Measurements from ENCODE around the gene ETV3.
"Not testable (repeated sequence)": the region's sequence is repeated elsewhere in the genome, so short reads cannot be mapped to it uniquely, and the experiment has no call there.

DNA sequence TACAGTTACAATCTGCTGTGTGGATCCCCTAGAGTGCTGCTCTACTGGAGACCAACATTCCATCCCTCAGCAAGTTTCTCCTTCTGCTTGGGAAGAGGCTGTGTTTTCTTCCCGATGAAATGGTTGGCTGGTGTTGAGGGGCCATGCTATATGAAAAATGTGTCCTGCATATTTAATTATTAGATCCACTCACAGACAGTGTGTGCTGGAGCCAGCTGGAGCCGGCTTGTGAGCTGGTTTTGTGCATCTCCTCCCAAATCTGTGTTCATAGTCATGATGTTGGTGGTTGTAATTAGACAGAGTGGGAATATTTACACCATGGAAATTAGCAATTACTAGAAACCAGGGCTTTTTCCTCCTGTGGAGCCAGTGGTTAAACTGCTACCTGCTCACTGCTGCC, 34.4 kb upstream of the ETV3 start:
- TF ChIP-seq, protein P1, sequence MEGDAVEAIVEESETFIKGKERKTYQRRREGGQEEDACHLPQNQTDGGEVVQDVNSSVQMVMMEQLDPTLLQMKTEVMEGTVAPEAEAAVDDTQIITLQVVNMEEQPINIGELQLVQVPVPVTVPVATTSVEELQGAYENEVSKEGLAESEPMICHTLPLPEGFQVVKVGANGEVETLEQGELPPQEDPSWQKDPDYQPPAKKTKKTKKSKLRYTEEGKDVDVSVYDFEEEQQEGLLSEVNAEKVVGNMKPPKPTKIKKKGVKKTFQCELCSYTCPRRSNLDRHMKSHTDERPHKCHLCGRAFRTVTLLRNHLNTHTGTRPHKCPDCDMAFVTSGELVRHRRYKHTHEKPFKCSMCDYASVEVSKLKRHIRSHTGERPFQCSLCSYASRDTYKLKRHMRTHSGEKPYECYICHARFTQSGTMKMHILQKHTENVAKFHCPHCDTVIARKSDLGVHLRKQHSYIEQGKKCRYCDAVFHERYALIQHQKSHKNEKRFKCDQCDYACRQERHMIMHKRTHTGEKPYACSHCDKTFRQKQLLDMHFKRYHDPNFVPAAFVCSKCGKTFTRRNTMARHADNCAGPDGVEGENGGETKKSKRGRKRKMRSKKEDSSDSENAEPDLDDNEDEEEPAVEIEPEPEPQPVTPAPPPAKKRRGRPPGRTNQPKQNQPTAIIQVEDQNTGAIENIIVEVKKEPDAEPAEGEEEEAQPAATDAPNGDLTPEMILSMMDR (IDR thresholded peaks at IDR 0.05): not testable (repeated sequence)
- not testable (repeated sequence) for TF ChIP-seq POLR2AphosphoS5, POLR2A (IDR thresholded peaks at IDR 0.05)

Measured in suprapubic skin (tissue), 4 donors.